B cell (primary cell): Measurements from ENCODE around the gene INPP4A.

Experiments
- CTCF ChIP-seq: fragments of 200-600 bp; IDR thresholded peaks from one replicate; pipeline ENCODE4 v1.8.0; 2022; ENCODE audit warnings: antibody characterized with exemption, mild to moderate bottlenecking
- EZH2 ChIP-seq: IDR thresholded peaks from 2 replicates; pipeline ENCODE4 v1.6.1; 2012; ENCODE audit warnings: borderline replicate concordance, low read depth, mild to moderate bottlenecking, moderate library complexity, low read length; ENCODE audit not compliant: insufficient read depth, poor library complexity, severe bottlenecking

GRCh38 chr2:98488252-98488651 is 43.6 kb downstream of the INPP4A start:
- TF ChIP-seq CTCF, result peak; percentile 11
- no peak for TF ChIP-seq EZH2
